Mesodermal cell (in vitro differentiated cells): ENCODE results near the gene BMP8B.

Experiments
- H3K27ac ChIP-seq: 2 replicates; pipeline ENCODE4 v1.7.0; 2013; ENCODE audit warnings: mild to moderate bottlenecking, low read depth, low read length, moderate library complexity; ENCODE audit not compliant: severe bottlenecking
- H3K36me3 ChIP-seq: 2 replicates; pipeline ENCODE4 v1.7.1; 2013; ENCODE audit warnings: mild to moderate bottlenecking, low read length, moderate library complexity; ENCODE audit not compliant: control insufficient read depth, insufficient read depth
- H3K4me1 ChIP-seq: one replicate; pipeline ENCODE4 v1.7.1; 2013; ENCODE audit warnings: mild to moderate bottlenecking, low read length; ENCODE audit not compliant: insufficient read depth, control insufficient read depth, poor library complexity, severe bottlenecking
- H3K4me3 ChIP-seq: 2 replicates; pipeline ENCODE4 v1.7.0; 2013; ENCODE audit warnings: low read length, control low read depth, mild to moderate bottlenecking; ENCODE audit not compliant: insufficient read depth, poor library complexity, severe bottlenecking; ENCODE audit errors: extremely low read depth
- H3K9me3 ChIP-seq: 2 replicates; pipeline ENCODE4 v1.7.1; 2013; ENCODE audit warnings: mild to moderate bottlenecking, low read length, moderate library complexity; ENCODE audit not compliant: control insufficient read depth
- WGBS, 2 experiments: methylation state at CpG; one replicate each; pipeline ENCODE4 v1.1.5; 2013; ENCODE audit warnings: missing lambda C conversion rate in 2 of 2; ENCODE audit not compliant: insufficient coverage in 2 of 2; 5-methylcytosine and 5-hydroxymethylcytosine counted together

Gene BMP8B

GRCh38 chr1:39735731-39736130 lies 52.9 kb downstream of the BMP8B start:
- H3K9me3 ChIP-seq, result no peaks in the 10 kb centered on the region
- peaks cover 6% of the 10 kb centered on the region for H3K36me3 ChIP-seq
- H3K4me3 ChIP-seq, result no peak overlapping the region
- H3K4me1 ChIP-seq, result peaks cover 3% of the 10 kb centered on the region
- WGBS, 2 experiments, result 83% methylated on average over 1 of the region's 3 CpGs; no CpG with 5 or more reads in 1 of the 2 experiments
- no peak overlapping the region for H3K27ac ChIP-seq

- Histone ChIP-seq H3K36me3 (no peaks in the 10 kb centered on the region), H3K4me1 (no peaks in the 10 kb centered on the region), H3K27ac (no peak overlapping the region), H3K9me3 (no peaks in the 10 kb centered on the region), H3K4me3 (no peak overlapping the region)
- 69 to 81% methylated on average over 4 to 7 of the region's 7 CpGs for WGBS, 2 experiments
Observed at GRCh38 chr1:39733161-39733560, 55.5 kb downstream of the BMP8B start.

GRCh38 chr1:39732730-39733129 lies 55.9 kb downstream of the BMP8B start:
- Histone ChIP-seq H3K4me1 (no peaks in the 10 kb centered on the region), H3K27ac (no peak overlapping the region), H3K36me3 (no peaks in the 10 kb centered on the region), H3K9me3 (no peaks in the 10 kb centered on the region), H3K4me3 (no peak overlapping the region)
- 46 to 59% methylated on average over 2 to 3 of the region's 3 CpGs for WGBS, 2 experiments

- Histone ChIP-seq H3K27ac (no peak overlapping the region), H3K9me3 (no peaks in the 10 kb centered on the region), H3K36me3 (no peaks in the 10 kb centered on the region), H3K4me3 (no peak overlapping the region), H3K4me1 (no peaks in the 10 kb centered on the region)
- WGBS, 2 experiments, result 59 to 63% methylated on average over 2 of the region's 4 CpGs
Observed at GRCh38 chr1:39729842-39730241, 58.8 kb downstream of the BMP8B start.

- Histone ChIP-seq H3K4me1 (no peaks in the 10 kb centered on the region), H3K4me3 (no peak overlapping the region), H3K9me3 (no peaks in the 10 kb centered on the region), H3K27ac (no peak overlapping the region), H3K36me3 (no peaks in the 10 kb centered on the region)
- WGBS, 2 experiments, result 69 to 89% methylated on average over 2 to 3 of the region's 3 CpGs
Observed at GRCh38 chr1:39729030-39729429, 59.6 kb downstream of the BMP8B start.

- H3K4me3 ChIP-seq, result no peak overlapping the region
- WGBS, 2 experiments, result 68 to 73% methylated on average over 9 to 13 of the region's 14 CpGs
- H3K4me1 ChIP-seq, result no peaks in the 10 kb centered on the region
- no peaks in the 10 kb centered on the region for H3K36me3 ChIP-seq
- no peaks in the 10 kb centered on the region for H3K9me3 ChIP-seq
- H3K27ac ChIP-seq, result no peak overlapping the region
Observed at GRCh38 chr1:39727932-39728317, 60.7 kb downstream of the BMP8B start.

GRCh38 chr1:39727221-39727931 lies 61.3 kb downstream of the BMP8B start:
- no peaks in the 10 kb centered on the region for H3K36me3 ChIP-seq
- H3K9me3 ChIP-seq, result no peaks in the 10 kb centered on the region
- no peak overlapping the region for H3K27ac ChIP-seq
- H3K4me1 ChIP-seq, result no peaks in the 10 kb centered on the region
- H3K4me3 ChIP-seq, result no peak overlapping the region
- 45 to 53% methylated on average over 8 to 9 of the region's 10 CpGs for WGBS, 2 experiments

GRCh38 chr1:39726600-39726999 lies 62.1 kb downstream of the BMP8B start:
- Histone ChIP-seq H3K36me3 (no peaks in the 10 kb centered on the region), H3K4me1 (no peaks in the 10 kb centered on the region), H3K9me3 (no peaks in the 10 kb centered on the region), H3K27ac (no peak overlapping the region), H3K4me3 (no peak overlapping the region)
- WGBS, 2 experiments, result no CpG with 5 or more reads among the region's 3 CpGs

GRCh38 chr1:39722495-39722894 lies 66.2 kb downstream of the BMP8B start:
- Histone ChIP-seq H3K4me3 (no peak overlapping the region), H3K27ac (no peak overlapping the region), H3K9me3 (no peaks in the 10 kb centered on the region), H3K4me1 (no peaks in the 10 kb centered on the region), H3K36me3 (no peaks in the 10 kb centered on the region)
- WGBS, 2 experiments, result no CpG with 5 or more reads among the region's 2 CpGs

- H3K4me3 ChIP-seq, result no peak overlapping the region
- no peaks in the 10 kb centered on the region for H3K4me1 ChIP-seq
- H3K9me3 ChIP-seq, result no peaks in the 10 kb centered on the region
- H3K36me3 ChIP-seq, result no peaks in the 10 kb centered on the region
- no peak overlapping the region for H3K27ac ChIP-seq
Observed at GRCh38 chr1:39721664-39722063, 67.0 kb downstream of the BMP8B start.

GRCh38 chr1:39720094-39720999 lies 68.3 kb downstream of the BMP8B start:
- WGBS, 2 experiments, result 46 to 48% methylated on average over 6 to 7 of the region's 7 CpGs
- Histone ChIP-seq H3K4me1 (no peaks in the 10 kb centered on the region), H3K4me3 (no peak overlapping the region), H3K9me3 (no peaks in the 10 kb centered on the region), H3K27ac (no peak overlapping the region), H3K36me3 (no peaks in the 10 kb centered on the region)
